SK-N-SH treated with all-trans-retinoic acid at 6 μM for 48 hours (cell line): ENCODE results near the gene NLRP1.

Experiments
- ATAC-seq: fragments of 200-7000 bp; cut with Tn5 transposase; 3 replicates; pipeline ENCODE4 v1.9.1; 2020; ENCODE audit warnings: mild to moderate bottlenecking, moderate library complexity
- ARNTL ChIP-seq: fragments of 450-650 bp; formaldehyde crosslinking; IDR thresholded peaks from 2 replicates; pipeline ENCODE4 v1.5.0; 2020; ENCODE audit warnings: low read depth, mild to moderate bottlenecking, moderate library complexity, borderline replicate concordance
- BACH2 ChIP-seq: fragments of 250-450 bp; sonication (Bioruptor Pico); IDR thresholded peaks from 2 replicates; pipeline ENCODE4 v1.9.0; 2021; ENCODE audit warnings: mild to moderate bottlenecking, borderline replicate concordance
- CSDC2 ChIP-seq: fragments of 250-450 bp; sonication (Bioruptor Pico); IDR thresholded peaks from 2 replicates; pipeline ENCODE4 v1.5.0; 2020; ENCODE audit warnings: mild to moderate bottlenecking, moderate library complexity
- CSRNP3 ChIP-seq: fragments of 250-450 bp; sonication (Bioruptor Pico); IDR thresholded peaks from 2 replicates; pipeline ENCODE4 v1.5.1; 2021; ENCODE audit warnings: mild to moderate bottlenecking, moderate library complexity
- ESRRG ChIP-seq: fragments of 250-450 bp; sonication (Bioruptor Pico); IDR thresholded peaks from 2 replicates; pipeline ENCODE4 v1.6.1; 2021; ENCODE audit warnings: mild to moderate bottlenecking
- GLIS3 ChIP-seq: fragments of 250-450 bp; sonication (Bioruptor Pico); IDR thresholded peaks from 2 replicates; pipeline ENCODE4 v1.5.0; 2020; ENCODE audit warnings: mild to moderate bottlenecking, moderate library complexity
- OSR1 ChIP-seq: fragments of 250-450 bp; sonication (Bioruptor Pico); IDR thresholded peaks from 2 replicates; pipeline ENCODE4 v1.8.0; 2022; ENCODE audit warnings: moderate library complexity, mild to moderate bottlenecking, inconsistent platforms
- POU6F1 ChIP-seq: fragments of 250-450 bp; sonication (Bioruptor Pico); IDR thresholded peaks from 2 replicates; pipeline ENCODE4 v1.8.0; 2021; ENCODE audit warnings: low read depth, mild to moderate bottlenecking, moderate library complexity, borderline replicate concordance
- RARB ChIP-seq: fragments of 250-450 bp; sonication (Bioruptor Pico); IDR thresholded peaks from 2 replicates; pipeline ENCODE4 v1.8.0; 2021; ENCODE audit warnings: mild to moderate bottlenecking, moderate library complexity
- SNAI2 ChIP-seq: fragments of 250-450 bp; sonication (Bioruptor Pico); IDR thresholded peaks from 2 replicates; pipeline ENCODE4 v1.5.0; 2020; ENCODE audit warnings: mild to moderate bottlenecking, moderate library complexity
- TCF4 ChIP-seq: fragments of 250-450 bp; sonication (Bioruptor Pico); IDR thresholded peaks from 2 replicates; pipeline ENCODE4 v1.8.0; 2021; ENCODE audit warnings: mild to moderate bottlenecking, moderate library complexity, borderline replicate concordance
- TOX ChIP-seq: fragments of 250-450 bp; sonication (Bioruptor Pico); IDR thresholded peaks from 2 replicates; pipeline ENCODE4 v1.8.0; 2021; ENCODE audit warnings: mild to moderate bottlenecking, moderate library complexity, borderline replicate concordance
- ZC3H10 ChIP-seq: fragments of 250-450 bp; sonication (Bioruptor Pico); IDR thresholded peaks from 2 replicates; pipeline ENCODE4 v1.5.1; 2021; ENCODE audit warnings: mild to moderate bottlenecking, moderate library complexity
- ZFP3 ChIP-seq: fragments of 250-450 bp; sonication (Bioruptor Pico); IDR thresholded peaks from 2 replicates; pipeline ENCODE4 v1.5.0; 2020; ENCODE audit warnings: mild to moderate bottlenecking, moderate library complexity
- ZFP30 ChIP-seq: fragments of 450-650 bp; formaldehyde crosslinking; IDR thresholded peaks from 2 replicates; pipeline ENCODE4 v1.5.0; 2022; ENCODE audit warnings: mild to moderate bottlenecking, moderate library complexity
- ZNF565 ChIP-seq: fragments of 450-650 bp; formaldehyde crosslinking; conservative IDR thresholded peaks from 2 replicates; pipeline ENCODE4 v1.5.0; 2020; ENCODE audit warnings: low read depth, mild to moderate bottlenecking, moderate library complexity
- ZNF70 ChIP-seq: fragments of 450-650 bp; formaldehyde crosslinking; IDR thresholded peaks from 2 replicates; pipeline ENCODE4 v1.5.0; 2020; ENCODE audit warnings: mild to moderate bottlenecking, moderate library complexity
- ZNF8 ChIP-seq: fragments of 450-650 bp; formaldehyde crosslinking; IDR thresholded peaks from 2 replicates; pipeline ENCODE4 v1.5.0; 2020; ENCODE audit warnings: mild to moderate bottlenecking, moderate library complexity
- TF ChIP-seq, protein P1 (sequence below): fragments of 250-450 bp; sonication (Bioruptor Pico); IDR thresholded peaks from 2 replicates; pipeline ENCODE4 v1.8.0; 2020; ENCODE audit warnings: mild to moderate bottlenecking, moderate library complexity, borderline replicate concordance

The NLRP1 gene

GRCh38 chr17:5563456-5563855, 20.9 kb downstream of the NLRP1 start (continued):
- TF ChIP-seq TCF4 (CRISPR knock-in tag) (no peak), ARNTL (CRISPR knock-in tag) (no peak), OSR1 (CRISPR knock-in tag) (no peak), POU6F1 (CRISPR knock-in tag) (no peak), BACH2 (CRISPR knock-in tag) (no peak), ZFP3 (CRISPR knock-in tag) (no peak), CSDC2 (no peak), ZFP30 (CRISPR knock-in tag) (no peak), CSRNP3 (no peak)

DNA sequence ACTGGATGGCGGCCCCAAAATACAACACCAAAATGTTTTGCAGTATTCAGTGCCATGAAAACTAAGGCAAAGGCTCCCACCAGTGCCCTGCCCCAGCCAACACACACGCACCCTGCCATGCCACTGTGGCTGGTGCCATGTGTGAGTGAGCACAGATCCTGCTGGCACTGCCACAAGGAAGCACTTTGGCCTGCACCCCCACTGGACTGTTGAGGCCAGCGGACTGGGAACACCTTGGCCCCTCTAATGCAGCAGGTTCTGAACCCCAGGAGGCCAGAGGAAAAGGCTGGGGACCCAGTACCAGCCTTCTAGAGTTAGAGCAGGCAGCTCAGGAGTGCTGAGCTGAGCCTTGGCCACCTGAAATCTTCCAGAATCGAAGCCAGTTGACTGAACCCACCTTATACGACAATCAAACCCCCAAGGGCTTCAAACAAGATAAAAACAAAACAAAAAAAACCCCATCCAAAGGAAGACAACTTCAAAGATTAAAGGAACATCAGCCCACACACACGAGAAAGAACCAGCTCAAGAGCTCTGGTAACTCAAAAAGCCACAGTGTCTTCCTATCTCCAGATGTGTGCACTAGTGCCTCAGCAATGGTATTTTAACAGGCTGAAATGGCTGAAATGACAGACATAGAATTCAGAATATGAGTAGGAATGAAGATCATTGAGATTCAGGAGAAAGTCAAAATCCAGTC, 21.5 kb downstream of the NLRP1 start:
- ATAC-seq: no peak
- TF ChIP-seq, protein P1, sequence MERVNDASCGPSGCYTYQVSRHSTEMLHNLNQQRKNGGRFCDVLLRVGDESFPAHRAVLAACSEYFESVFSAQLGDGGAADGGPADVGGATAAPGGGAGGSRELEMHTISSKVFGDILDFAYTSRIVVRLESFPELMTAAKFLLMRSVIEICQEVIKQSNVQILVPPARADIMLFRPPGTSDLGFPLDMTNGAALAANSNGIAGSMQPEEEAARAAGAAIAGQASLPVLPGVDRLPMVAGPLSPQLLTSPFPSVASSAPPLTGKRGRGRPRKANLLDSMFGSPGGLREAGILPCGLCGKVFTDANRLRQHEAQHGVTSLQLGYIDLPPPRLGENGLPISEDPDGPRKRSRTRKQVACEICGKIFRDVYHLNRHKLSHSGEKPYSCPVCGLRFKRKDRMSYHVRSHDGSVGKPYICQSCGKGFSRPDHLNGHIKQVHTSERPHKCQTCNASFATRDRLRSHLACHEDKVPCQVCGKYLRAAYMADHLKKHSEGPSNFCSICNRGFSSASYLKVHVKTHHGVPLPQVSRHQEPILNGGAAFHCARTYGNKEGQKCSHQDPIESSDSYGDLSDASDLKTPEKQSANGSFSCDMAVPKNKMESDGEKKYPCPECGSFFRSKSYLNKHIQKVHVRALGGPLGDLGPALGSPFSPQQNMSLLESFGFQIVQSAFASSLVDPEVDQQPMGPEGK (CRISPR knock-in tag): no peak
- TF ChIP-seq ZC3H10 (CRISPR knock-in tag): no peak
- no peak for TF ChIP-seq ZNF70 (CRISPR knock-in tag)
- TF ChIP-seq ESRRG (CRISPR knock-in tag): no peak
- no peak for TF ChIP-seq BACH2 (CRISPR knock-in tag)
- no peak for TF ChIP-seq ZFP30 (CRISPR knock-in tag)
- no peak for TF ChIP-seq ZNF8 (CRISPR knock-in tag)
- TF ChIP-seq SNAI2 (CRISPR knock-in tag): no peak
- TF ChIP-seq RARB (CRISPR knock-in tag): no peak
- TF ChIP-seq GLIS3 (CRISPR knock-in tag): no peak
- TF ChIP-seq CSRNP3: no peak
- no peak for TF ChIP-seq ZNF565
- TF ChIP-seq TOX (CRISPR knock-in tag): no peak
- TF ChIP-seq TCF4 (CRISPR knock-in tag): no peak
- TF ChIP-seq OSR1 (CRISPR knock-in tag): no peak
- TF ChIP-seq, all 23 proteins: peak for 0

DNA sequence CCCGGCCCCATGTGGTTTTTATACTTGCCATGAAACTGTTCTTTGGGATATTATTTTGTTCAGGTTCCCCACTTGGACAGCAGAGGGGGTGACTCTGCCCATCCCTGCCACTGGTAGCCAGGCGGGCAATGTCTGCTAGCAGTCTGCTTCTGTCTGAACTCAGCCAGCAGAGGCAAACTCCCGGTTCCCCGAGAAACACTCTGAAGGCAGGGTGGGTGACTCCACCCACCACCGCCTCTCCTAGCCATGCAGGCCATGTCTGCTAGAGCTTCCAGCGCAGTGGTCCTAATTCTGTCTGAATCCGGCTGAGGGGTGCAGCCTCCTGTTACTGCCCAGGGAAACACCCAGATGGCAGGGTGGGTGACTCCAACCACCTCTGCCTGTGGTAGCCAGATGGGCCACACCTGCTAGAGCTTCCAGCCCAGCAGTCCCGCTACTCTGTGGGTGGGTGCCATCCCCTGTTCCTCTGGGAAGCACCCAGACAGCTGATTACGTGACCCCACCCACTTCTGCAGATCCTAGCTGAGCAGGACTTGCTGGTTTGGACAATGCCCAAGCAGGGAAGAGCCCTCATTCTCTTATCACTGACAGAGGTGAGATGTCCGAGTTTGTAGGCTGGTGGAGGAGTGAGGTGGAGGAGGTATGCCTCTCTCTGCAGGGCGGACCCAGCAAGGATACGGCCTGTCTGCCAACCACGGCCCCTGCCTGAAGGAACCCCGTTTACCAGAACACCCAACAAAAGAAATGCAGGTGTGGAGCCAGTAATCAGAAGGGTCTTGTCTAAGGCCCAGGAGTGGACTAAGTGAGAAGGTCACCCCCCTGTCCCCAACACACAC, 22.4 kb downstream of the NLRP1 start:
- ATAC-seq: no peak
- no peak for TF ChIP-seq CSRNP3
